Measurements from ENCODE around the gene ADRA2B.

The ADRA2B gene

DNA sequence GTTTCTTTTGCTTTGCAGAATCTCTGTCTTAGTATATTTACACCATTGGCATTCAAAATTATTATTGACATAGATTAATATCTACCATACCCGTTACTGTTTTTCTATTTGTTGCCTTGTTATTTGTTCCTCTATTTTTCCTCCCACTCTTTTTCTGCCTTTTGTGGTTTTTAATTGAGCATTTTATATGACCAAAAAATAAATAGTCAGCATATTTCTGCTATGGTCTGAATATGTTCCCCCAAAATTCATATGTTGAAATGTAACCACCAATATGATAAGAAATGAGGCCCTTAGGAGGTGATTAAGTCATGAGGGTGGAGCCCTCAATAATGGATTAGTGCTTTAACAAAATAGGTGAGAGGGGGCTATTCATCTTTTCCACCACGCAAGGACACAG, 35.3 kb downstream of the ADRA2B start:
- H3K9ac ChIP-seq (ENCODE audit: low read length), result no peak overlapping the region
- no peaks in the 10 kb centered on the region for H3K4me1 ChIP-seq (ENCODE audit: insufficient read depth, low read length, severe bottlenecking)
- no peaks in the 10 kb centered on the region for H3F3A ChIP-seq (ENCODE audit: insufficient read depth, low read length)
- H3K27ac ChIP-seq (ENCODE audit: low read depth, low read length, poor library complexity, severe bottlenecking), result no peak overlapping the region
- H3K79me2 ChIP-seq (ENCODE audit: insufficient read depth, low read length), result no peaks in the 10 kb centered on the region
- H3K9me3 ChIP-seq (ENCODE audit: low read length), result no peaks in the 10 kb centered on the region; the same call in 1 of the 2 replicates
- no peaks in the 10 kb centered on the region for H3K9me2 ChIP-seq (ENCODE audit: low read depth, low read length)
- H3K27me3 ChIP-seq (ENCODE audit: insufficient read depth, low read length), result 0 out of 2 replicates have a peak, but pooled peaks cover 5% of the 10 kb centered on the region
- H3K4me2 ChIP-seq (ENCODE audit: low read length), result no peak overlapping the region
- H3K36me3 ChIP-seq (ENCODE audit: insufficient read depth, low read length), result no peaks in the 10 kb centered on the region
- H2AFZ ChIP-seq (ENCODE audit: low read length), result no peak overlapping the region
- no peaks in the 10 kb centered on the region for H4K20me1 ChIP-seq (ENCODE audit: insufficient read depth, low read length)
- no peak for TF ChIP-seq EZH2 (IDR thresholded peaks at IDR 0.05; ENCODE audit: borderline replicate concordance, low read length)
- TF ChIP-seq CTCF (IDR thresholded peaks at IDR 0.05; ENCODE audit: low read length), result no peak
- H3K4me3 ChIP-seq (ENCODE audit: low read depth, low read length, poor library complexity, severe bottlenecking), result no peak overlapping the region

DNA sequence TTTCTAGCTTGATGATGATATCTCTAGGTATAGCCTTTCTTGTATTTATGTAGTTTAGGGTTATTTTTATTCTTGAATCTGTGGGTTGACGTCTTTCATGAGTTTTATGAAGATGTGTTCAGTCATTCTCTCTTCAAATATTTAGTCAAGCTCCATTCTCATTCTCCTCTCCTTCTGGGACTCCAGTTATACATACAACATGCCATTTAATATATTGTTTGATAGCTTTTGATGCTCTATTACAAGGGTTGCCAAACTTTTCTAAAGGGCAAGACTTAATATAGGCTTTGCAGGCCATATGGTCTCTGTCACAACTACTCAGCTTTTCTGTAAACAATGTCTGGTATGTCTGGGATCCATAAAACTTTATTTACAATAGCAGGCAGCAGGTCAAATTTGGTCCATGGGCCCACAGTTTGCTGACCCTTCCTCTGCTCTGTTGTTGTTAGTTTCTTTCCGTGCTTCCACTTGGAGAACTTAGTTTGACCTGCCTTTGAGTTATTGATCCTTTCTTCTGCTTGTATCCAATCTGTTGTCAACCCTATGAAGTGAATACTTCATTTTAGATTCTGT, 41.1 kb downstream of the ADRA2B start:
- Histone ChIP-seq H3K9ac (ENCODE audit: low read length) (no peak overlapping the region), H3K4me2 (ENCODE audit: low read length) (no peak overlapping the region), H3K27me3 (ENCODE audit: insufficient read depth, low read length) (0 out of 2 replicates have a peak, but pooled peaks cover 5% of the 10 kb centered on the region), H3F3A (ENCODE audit: insufficient read depth, low read length) (no peaks in the 10 kb centered on the region), H4K20me1 (ENCODE audit: insufficient read depth, low read length) (no peaks in the 10 kb centered on the region), H3K9me3 (ENCODE audit: low read length) (peaks cover 3% of the 10 kb centered on the region; the same call in 1 of the 2 replicates), H3K79me2 (ENCODE audit: insufficient read depth, low read length) (no peaks in the 10 kb centered on the region), H3K36me3 (ENCODE audit: insufficient read depth, low read length) (no peaks in the 10 kb centered on the region), H2AFZ (ENCODE audit: low read length) (no peak overlapping the region), H3K4me3 (ENCODE audit: low read depth, low read length, poor library complexity, severe bottlenecking) (no peak overlapping the region), H3K9me2 (ENCODE audit: low read depth, low read length) (no peaks in the 10 kb centered on the region), H3K4me1 (ENCODE audit: insufficient read depth, low read length, severe bottlenecking) (no peaks in the 10 kb centered on the region), H3K27ac (ENCODE audit: low read depth, low read length, poor library complexity, severe bottlenecking) (no peak overlapping the region)
- TF ChIP-seq CTCF (IDR thresholded peaks at IDR 0.05; ENCODE audit: low read length) (no peak), EZH2 (IDR thresholded peaks at IDR 0.05; ENCODE audit: borderline replicate concordance, low read length) (no peak)

- Histone ChIP-seq H2AFZ (ENCODE audit: low read length) (no peak overlapping the region), H3K36me3 (ENCODE audit: insufficient read depth, low read length) (no peaks in the 10 kb centered on the region), H3K9ac (ENCODE audit: low read length) (no peak overlapping the region), H3K79me2 (ENCODE audit: insufficient read depth, low read length) (no peaks in the 10 kb centered on the region), H4K20me1 (ENCODE audit: insufficient read depth, low read length) (no peaks in the 10 kb centered on the region), H3K4me3 (ENCODE audit: low read depth, low read length, poor library complexity, severe bottlenecking) (no peak overlapping the region), H3F3A (ENCODE audit: insufficient read depth, low read length) (no peaks in the 10 kb centered on the region), H3K4me2 (ENCODE audit: low read length) (no peak overlapping the region), H3K27me3 (ENCODE audit: insufficient read depth, low read length) (0 out of 2 replicates have a peak, but pooled peaks cover 5% of the 10 kb centered on the region), H3K27ac (ENCODE audit: low read depth, low read length, poor library complexity, severe bottlenecking) (no peak overlapping the region), H3K9me3 (ENCODE audit: low read length) (peaks cover 3% of the 10 kb centered on the region; the same call in 1 of the 2 replicates), H3K9me2 (ENCODE audit: low read depth, low read length) (no peaks in the 10 kb centered on the region), H3K4me1 (ENCODE audit: insufficient read depth, low read length, severe bottlenecking) (no peaks in the 10 kb centered on the region)
- TF ChIP-seq EZH2 (IDR thresholded peaks at IDR 0.05; ENCODE audit: borderline replicate concordance, low read length) (no peak), CTCF (IDR thresholded peaks at IDR 0.05; ENCODE audit: low read length) (no peak)
Measured at GRCh38 chr2:96074156-96074555, 42.2 kb downstream of the ADRA2B start.

Data from OCI-LY1 (cell line).